HK-2 (cell line): ENCODE results near the gene GRM4.

Experiments used
- DNase-seq: peaks from one replicate; pipeline ENCODE4 v3.0.0-alpha.2; 2018; ENCODE audit not compliant: unreplicated experiment

GRM4 gene

GRCh38 chr6:34106900-34107299 lies 39.0 kb downstream of the GRM4 start:
- DNase-seq, result no peak

- no peak for DNase-seq
Observed at GRCh38 chr6:34106421-34106820, 39.5 kb downstream of the GRM4 start.

GRCh38 chr6:34104628-34105027 lies 41.3 kb downstream of the GRM4 start:
- no peak for DNase-seq

- DNase-seq, result no peak
Observed at GRCh38 chr6:34104186-34104585, 41.7 kb downstream of the GRM4 start.

GRCh38 chr6:34103321-34103720 lies 42.6 kb downstream of the GRM4 start:
- DNase-seq, result no peak

- DNase-seq, result no peak
Observed at GRCh38 chr6:34102696-34103095, 43.2 kb downstream of the GRM4 start.

GRCh38 chr6:34102099-34102656 lies 43.7 kb downstream of the GRM4 start:
- DNase-seq, result no peak

GRCh38 chr6:34100788-34101187 lies 45.1 kb downstream of the GRM4 start:
- no peak for DNase-seq

GRCh38 chr6:34099878-34100277 lies 46.0 kb downstream of the GRM4 start:
- DNase-seq, result no peak

GRCh38 chr6:34098045-34098936 lies 47.6 kb downstream of the GRM4 start:
- DNase-seq, result no peak

GRCh38 chr6:34096814-34097213 lies 49.1 kb downstream of the GRM4 start:
- no peak for DNase-seq

GRCh38 chr6:34096193-34096592 lies 49.7 kb downstream of the GRM4 start:
- DNase-seq, result no peak

GRCh38 chr6:34095741-34096140 lies 50.1 kb downstream of the GRM4 start:
- DNase-seq, result no peak

GRCh38 chr6:34095136-34095505 lies 50.8 kb downstream of the GRM4 start:
- no peak for DNase-seq

- no peak for DNase-seq
Observed at GRCh38 chr6:34094474-34095135, 51.3 kb downstream of the GRM4 start.

GRCh38 chr6:34093854-34094430 lies 51.9 kb downstream of the GRM4 start:
- DNase-seq, result no peak

GRCh38 chr6:34093206-34093605 lies 52.7 kb downstream of the GRM4 start:
- no peak for DNase-seq

- no peak for DNase-seq
Observed at GRCh38 chr6:34092631-34093030, 53.3 kb downstream of the GRM4 start.

- no peak for DNase-seq
Observed at GRCh38 chr6:34090935-34091334, 55.0 kb downstream of the GRM4 start.

- no peak for DNase-seq
Observed at GRCh38 chr6:34090529-34090928, 55.4 kb downstream of the GRM4 start.

- no peak for DNase-seq
Observed at GRCh38 chr6:34086558-34086957, 59.3 kb downstream of the GRM4 start.

GRCh38 chr6:34085453-34086170 lies 60.3 kb downstream of the GRM4 start:
- DNase-seq, result no peak
